Calu3 (cell line): ENCODE data around the gene HLCS. TPM values are rescaled to one million over a fixed set of nuclear protein-coding genes. Genes with fewer than 3 reads are reported as not detected.

Source experiments
- BruUV-seq: library from RNA; stranded (reverse); fragments of 400-500 nt; replicated peaks from 2 replicates; lab custom pipeline; 2021; lab: Mats Ljungman, UMichigan
- CTCF ChIA-PET: fragments of 300-600 bp; sonication (Branson Sonifier 250); formaldehyde crosslinking; loops from one replicate; lab custom pipeline; 2022; ENCODE audit warnings: antibody characterized with exemption; lab: Charles Lee
- DNase-seq: peaks from one replicate; pipeline ENCODE4 v3.0.0; 2022
- H3K27ac Mint-ChIP-seq: one replicate; pipeline ENCODE4 v1.8.0; 2022; ENCODE audit warnings: mixed read lengths; ENCODE audit not compliant: unreplicated experiment
- H3K27me3 Mint-ChIP-seq: one replicate; pipeline ENCODE4 v1.8.0; 2022; ENCODE audit warnings: mixed read lengths; ENCODE audit not compliant: unreplicated experiment
- H3K36me3 Mint-ChIP-seq: one replicate; pipeline ENCODE4 v1.8.0; 2022; ENCODE audit warnings: mild to moderate bottlenecking, moderate library complexity, mixed read lengths; ENCODE audit not compliant: insufficient read depth, unreplicated experiment
- H3K4me1 Mint-ChIP-seq: one replicate; pipeline ENCODE4 v1.8.0; 2022; ENCODE audit warnings: mild to moderate bottlenecking, low read depth, mixed read lengths; ENCODE audit not compliant: unreplicated experiment
- H3K4me3 Mint-ChIP-seq: one replicate; pipeline ENCODE4 v1.8.0; 2022; ENCODE audit warnings: mild to moderate bottlenecking, low read depth, moderate library complexity, mixed read lengths; ENCODE audit not compliant: unreplicated experiment
- H3K9me3 Mint-ChIP-seq: one replicate; pipeline ENCODE4 v1.8.0; 2022; ENCODE audit warnings: low read depth, mixed read lengths; ENCODE audit not compliant: unreplicated experiment
- CTCF ChIP-seq: fragments of 200-600 bp; IDR thresholded peaks from one replicate; pipeline ENCODE4 v1.8.0; 2022; ENCODE audit warnings: antibody characterized with exemption; ENCODE audit not compliant: unreplicated experiment
- intact Hi-C: fragments of 100-400 bp; cut with micrococcal nuclease; formaldehyde crosslinking; loops from one replicate; pipeline ENCODE4 v1.10.0; 2022; ENCODE audit not compliant: unreplicated experiment
- total RNA-seq: library from RNA; stranded (reverse); gene quantifications from 2 replicates; pipeline ENCODE4 v1.2.3, GENCODE V29; 2022

HLCS gene
- total RNA-seq, 1 experiment from 2014 or later: 18.4 TPM

GRCh38 chr21:36722370-36723368 lies 243.8 kb downstream of the HLCS start:
- CTCF ChIA-PET: no interaction called here
- no peak overlapping the region for H3K4me3 Mint-ChIP-seq

DNA sequence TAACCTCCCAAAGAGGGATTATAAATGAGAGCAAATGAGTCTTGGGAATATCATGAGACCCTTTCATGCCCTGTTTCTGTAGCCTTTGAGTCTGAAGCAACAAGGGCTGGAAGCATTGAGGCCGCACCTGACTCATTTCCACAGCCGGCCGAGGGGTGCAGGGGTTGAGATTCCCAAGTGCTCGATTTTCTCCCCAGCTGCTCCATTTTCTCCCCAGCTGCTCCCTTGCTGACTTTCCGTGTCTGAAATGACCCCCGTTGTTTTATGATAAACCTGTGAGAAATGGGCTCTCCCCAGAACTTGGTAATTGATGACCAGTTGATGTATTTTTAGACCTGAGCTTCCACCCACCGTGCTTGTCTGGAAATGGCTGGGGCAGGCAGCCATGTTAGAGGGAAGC lies 244.7 kb downstream of the HLCS start:
- intact Hi-C loops: no loop called here
- H3K4me1 Mint-ChIP-seq: peaks cover 14% of the 10 kb centered on the region
- no peak overlapping the region for H3K27ac Mint-ChIP-seq
- BruUV-seq: no TSS peak
- H3K4me3 Mint-ChIP-seq: no peak overlapping the region
- TF ChIP-seq CTCF: no peak
- CTCF ChIA-PET: no interaction called here
- peaks cover 34% of the 10 kb centered on the region for H3K36me3 Mint-ChIP-seq
- no peak for DNase-seq
- H3K9me3 Mint-ChIP-seq: no peaks in the 10 kb centered on the region
- H3K27me3 Mint-ChIP-seq: no peaks in the 10 kb centered on the region

More at GRCh38 chr21:36722370-36723368, 243.8 kb downstream of the HLCS start:
- H3K36me3 Mint-ChIP-seq: peaks cover 34% of the 10 kb centered on the region
- no TSS peak for BruUV-seq
- peaks cover 14% of the 10 kb centered on the region for H3K4me1 Mint-ChIP-seq
- TF ChIP-seq CTCF: no peak
- no peak for DNase-seq
- no peak overlapping the region for H3K27ac Mint-ChIP-seq
- no peaks in the 10 kb centered on the region for H3K27me3 Mint-ChIP-seq
- no peaks in the 10 kb centered on the region for H3K9me3 Mint-ChIP-seq
- intact Hi-C loops: no loop called here

DNA sequence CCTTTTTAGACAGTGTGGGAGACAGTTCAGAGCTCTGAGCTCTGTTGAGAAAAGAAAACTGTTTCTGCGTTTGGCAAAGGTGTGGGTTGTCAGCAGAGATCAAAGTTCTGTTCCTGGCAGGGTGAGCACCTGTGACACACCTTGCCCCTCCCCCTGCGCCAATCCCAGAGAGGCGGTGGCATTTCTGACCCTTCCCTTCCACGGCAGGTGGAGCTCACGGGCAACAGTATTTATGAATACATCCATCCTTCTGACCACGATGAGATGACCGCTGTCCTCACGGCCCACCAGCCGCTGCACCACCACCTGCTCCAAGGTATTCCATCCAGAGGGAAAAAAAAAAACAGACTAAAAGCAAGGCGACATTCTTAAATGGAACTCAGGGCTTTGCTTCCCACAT lies 246.9 kb downstream of the HLCS start:
- no TSS peak for BruUV-seq
- intact Hi-C loops: no loop called here
- Mint-ChIP-seq H3K4me3 (peak overlapping the region; percentile 46), H3K36me3 (peaks cover 34% of the 10 kb centered on the region), H3K4me1 (peaks cover 14% of the 10 kb centered on the region), H3K27me3 (no peaks in the 10 kb centered on the region), H3K27ac (peak overlapping the region; percentile 84), H3K9me3 (no peaks in the 10 kb centered on the region)
- DNase-seq: peak; percentile 73
- CTCF ChIA-PET: interaction anchor here (0.9 to 1.7 kb wide), 4 partner anchors 58 to 198 kb away, joined by 3 to 9 read pairs (median 4); no protein-coding TSS in a partner anchor
- peak; percentile 10 for TF ChIP-seq CTCF

DNA sequence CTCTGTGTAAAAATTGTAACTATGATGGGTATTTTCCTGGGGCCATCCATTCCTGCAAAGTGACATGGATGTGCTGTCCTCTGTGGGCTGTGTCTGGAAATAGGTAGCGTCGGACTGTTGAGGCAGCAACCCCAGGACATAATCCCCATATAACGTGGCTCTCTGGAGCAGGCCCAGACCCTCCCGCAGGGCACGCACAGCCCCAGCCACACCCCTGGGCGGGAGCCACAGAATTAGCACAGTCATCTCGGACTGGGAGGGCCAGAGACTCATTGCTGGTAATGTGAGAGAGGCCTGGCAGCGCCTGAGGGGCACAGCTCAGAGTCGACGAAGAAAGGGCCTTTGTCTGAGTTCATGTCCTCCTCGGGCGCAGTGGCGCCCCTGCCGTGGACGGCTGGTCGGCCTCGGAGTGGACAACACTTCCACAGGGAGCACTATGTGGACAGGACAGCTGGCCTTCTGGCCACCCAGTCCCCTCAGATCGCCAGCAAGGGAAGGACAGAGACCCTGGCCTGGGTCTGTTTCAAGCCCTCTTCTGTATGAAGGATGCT lies 247.4 kb downstream of the HLCS start:
- Mint-ChIP-seq H3K4me3 (peak overlapping the region; percentile 46), H3K9me3 (no peaks in the 10 kb centered on the region), H3K4me1 (peaks cover 14% of the 10 kb centered on the region), H3K27ac (peak overlapping the region; percentile 84), H3K36me3 (peaks cover 34% of the 10 kb centered on the region), H3K27me3 (no peaks in the 10 kb centered on the region)
- intact Hi-C loops: no loop called here
- no peak for TF ChIP-seq CTCF
- CTCF ChIA-PET: interaction anchor here (0.9 to 1.7 kb wide), 4 partner anchors 58 to 199 kb away, joined by 3 to 9 read pairs (median 4); no protein-coding TSS in a partner anchor
- peak; percentile 82 for DNase-seq
- no TSS peak for BruUV-seq
